Smooth muscle cell (in vitro differentiated cells): ENCODE results near the gene ECD. TPM values are rescaled to one million over a fixed set of nuclear protein-coding genes. Genes with fewer than 3 reads are reported as not detected.

ENCODE experiments used
- DNase-seq: peaks from one replicate; lab custom pipeline; 2025; ENCODE audit not compliant: unreplicated experiment; lab: John Stamatoyannopoulos, UW
- H2AFZ ChIP-seq: fragments of 200-600 bp; sonication (generic); 2 replicates; pipeline ENCODE4 v1.6.0; 2016; ENCODE audit warnings: antibody characterized with exemption, low read depth, mild to moderate bottlenecking
- H3F3A ChIP-seq: fragments of 200-600 bp; sonication (generic); 2 replicates; pipeline ENCODE4 v1.6.0; 2017; ENCODE audit warnings: antibody characterized with exemption, low read depth
- H3K27ac ChIP-seq: fragments of 200-600 bp; sonication (generic); 2 replicates; pipeline ENCODE4 v1.5.1; 2016; ENCODE audit warnings: low read depth, mild to moderate bottlenecking
- H3K27me3 ChIP-seq: fragments of 200-600 bp; sonication (generic); 2 replicates; pipeline ENCODE4 v1.6.1; 2016; ENCODE audit warnings: low read depth, mild to moderate bottlenecking
- H3K36me3 ChIP-seq: fragments of 200-600 bp; sonication (generic); 2 replicates; pipeline ENCODE4 v1.5.1; 2016; ENCODE audit warnings: low read depth
- H3K4me1 ChIP-seq: fragments of 200-600 bp; sonication (generic); 2 replicates; pipeline ENCODE4 v1.5.1; 2016; ENCODE audit warnings: low read depth
- H3K4me2 ChIP-seq: fragments of 200-600 bp; sonication (generic); 2 replicates; pipeline ENCODE4 v1.6.0; 2016; ENCODE audit warnings: mild to moderate bottlenecking
- H3K4me3 ChIP-seq: fragments of 200-600 bp; sonication (generic); 2 replicates; pipeline ENCODE4 v1.5.1; 2016; ENCODE audit warnings: mild to moderate bottlenecking
- H3K79me2 ChIP-seq: fragments of 200-600 bp; sonication (generic); 2 replicates; pipeline ENCODE4 v1.6.0; 2016; ENCODE audit warnings: low read depth, mild to moderate bottlenecking
- H3K9ac ChIP-seq: fragments of 200-600 bp; sonication (generic); 2 replicates; pipeline ENCODE4 v1.6.0; 2016; ENCODE audit warnings: low read depth
- H3K9me3 ChIP-seq: fragments of 200-600 bp; sonication (generic); replicated peaks from 2 replicates; pipeline ENCODE4 v1.5.1; 2016; ENCODE audit warnings: low read depth
- H4K20me1 ChIP-seq: fragments of 200-600 bp; sonication (generic); 2 replicates; pipeline ENCODE4 v1.6.0; 2016; ENCODE audit warnings: low read depth
- CTCF ChIP-seq: fragments of 200-600 bp; sonication (generic); IDR thresholded peaks from 2 replicates; pipeline ENCODE4 v1.5.1; 2017; ENCODE audit warnings: borderline replicate concordance, mild to moderate bottlenecking, antibody characterized with exemption; ENCODE audit not compliant: insufficient read depth, poor library complexity, severe bottlenecking
- WGBS: methylation state at CpG from one replicate; pipeline ENCODE4 v1.1.7; 2016; ENCODE audit warnings: low lambda C conversion rate; 5-methylcytosine and 5-hydroxymethylcytosine counted together
- polyA plus RNA-seq: library from polyadenylated mRNA; unstranded; fragments of >200 nt; fragmentation: Nextera tagmentation; extraction: Ambion mirVana; gene quantifications from 2 replicates; pipeline ENCODE4 v1.2.1, GENCODE V29; 2016
- total RNA-seq: library from RNA; depleted of rRNA; stranded (reverse); fragments of >200 nt; gene quantifications from 2 replicates; pipeline ENCODE4 v1.2.3, GENCODE V29; 2014

ECD gene
- total RNA-seq = 34.0 and 38.2 TPM in 2 replicates
- polyA plus RNA-seq = 28.1 and 36.4 TPM in 2 replicates

DNA sequence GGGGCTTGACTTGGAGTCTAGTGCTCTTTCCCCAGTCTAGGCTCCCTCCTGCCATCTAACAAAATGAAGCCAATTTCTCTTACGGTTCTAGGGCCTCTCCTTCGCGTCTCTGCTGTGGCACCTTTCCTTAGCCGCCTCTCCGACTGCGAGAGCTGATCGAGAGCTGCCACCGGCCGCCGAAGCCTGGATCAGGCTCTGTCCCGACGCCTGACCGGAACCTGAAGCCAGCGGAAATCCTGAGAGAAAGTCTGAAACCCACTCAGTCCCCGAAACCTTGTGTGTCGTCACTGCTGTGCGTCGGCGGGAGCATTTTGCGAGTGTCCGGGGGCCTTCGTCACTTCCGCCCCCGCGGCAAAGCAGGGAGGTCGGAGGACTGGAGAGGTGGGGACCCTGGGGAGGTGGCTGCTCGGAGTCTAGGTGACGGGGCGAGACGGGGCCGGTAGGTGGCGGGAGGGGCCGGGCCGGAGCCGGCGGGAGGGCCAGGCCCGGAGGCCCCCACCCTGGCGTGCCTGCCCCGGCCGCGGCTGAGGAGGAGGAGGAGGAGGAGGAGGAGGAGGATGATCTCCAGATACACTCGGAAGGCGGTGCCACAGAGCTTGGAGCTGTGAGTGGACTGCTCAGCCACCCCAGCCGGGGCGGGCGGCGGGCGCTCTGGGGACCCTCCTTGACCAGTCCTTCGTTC is at the start of gene ECD, which contains the start of gene FAM149B1:
TSS of gene ECD (minus strand) at position 226 of the 682 bp plus-strand sequence. CDS start 4,071 bp downstream, outside the sequence.
TSS of gene FAM149B1 (plus strand) at position 337 of the 682 bp plus-strand sequence. CDS start at position 558, 221 bp downstream.
- H3F3A ChIP-seq = peaks cover 3% of the 10 kb centered on the region
- peak; percentile 82 for DNase-seq
- H3K27ac ChIP-seq = peak within 1 kb of the TSS; percentile 99
- H3K4me2 ChIP-seq = peak within 1 kb of the TSS; percentile 87
- no peaks in the 10 kb centered on the region for H3K9me3 ChIP-seq
- H4K20me1 ChIP-seq = peaks cover 18% of the 10 kb centered on the region
- H3K4me3 ChIP-seq = peak within 1 kb of the TSS; percentile 69
- no peaks in the 10 kb centered on the region for H3K36me3 ChIP-seq
- peaks cover 60% of the 10 kb centered on the region for H3K79me2 ChIP-seq
- TF ChIP-seq CTCF = no peak
- no peaks in the 10 kb centered on the region for H3K27me3 ChIP-seq
- H3K9ac ChIP-seq = peak within 1 kb of the TSS; percentile 99
- H3K4me1 ChIP-seq = no peaks in the 10 kb centered on the region
- peak within 1 kb of the TSS; percentile 77 for H2AFZ ChIP-seq
- 1% methylated on average over 39 of the region's 49 CpGs for WGBS

DNA sequence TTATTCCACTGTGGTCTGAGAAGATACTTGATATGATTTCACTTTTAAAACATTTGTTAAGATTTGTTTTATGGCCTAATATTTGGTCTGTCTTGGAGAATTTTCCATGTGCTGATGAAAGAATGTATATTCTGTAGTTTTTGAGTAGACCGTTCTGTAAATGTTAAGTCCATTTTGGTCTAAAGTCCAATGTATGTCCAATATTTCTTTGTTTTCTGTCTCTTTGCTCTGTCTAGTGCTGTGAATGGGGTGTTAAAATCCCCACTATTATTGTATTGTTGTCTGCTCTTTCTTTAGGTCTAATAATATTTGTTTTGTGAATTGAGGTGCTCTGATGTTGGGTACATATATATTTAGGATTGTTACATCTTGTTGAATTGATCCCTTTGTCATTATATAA is 47.9 kb upstream of the ECD start:
- no peaks in the 10 kb centered on the region for H3K27me3 ChIP-seq
- no peaks in the 10 kb centered on the region for H3F3A ChIP-seq
- no peak for DNase-seq
- no peaks in the 10 kb centered on the region for H3K79me2 ChIP-seq
- no peak for TF ChIP-seq CTCF
- no peak overlapping the region for H3K4me3 ChIP-seq
- H3K9ac ChIP-seq = no peak overlapping the region
- H3K27ac ChIP-seq = no peak overlapping the region
- H3K9me3 ChIP-seq = no peaks in the 10 kb centered on the region
- 100% methylated on average over 1 of the region's 1 CpG for WGBS
- no peaks in the 10 kb centered on the region for H4K20me1 ChIP-seq
- peaks cover 6% of the 10 kb centered on the region for H3K36me3 ChIP-seq
- no peaks in the 10 kb centered on the region for H3K4me1 ChIP-seq
- H3K4me2 ChIP-seq = no peak overlapping the region
- no peak overlapping the region for H2AFZ ChIP-seq

- no peak overlapping the region for H3K4me2 ChIP-seq
- H3K4me3 ChIP-seq = no peak overlapping the region
- no peak overlapping the region for H3K9ac ChIP-seq
- no peak overlapping the region for H3K27ac ChIP-seq
- no peaks in the 10 kb centered on the region for H3K79me2 ChIP-seq
- no peaks in the 10 kb centered on the region for H3K9me3 ChIP-seq
- TF ChIP-seq CTCF = no peak
- H3F3A ChIP-seq = no peaks in the 10 kb centered on the region
- 97% methylated on average over 4 of the region's 4 CpGs for WGBS
- H4K20me1 ChIP-seq = no peaks in the 10 kb centered on the region
- no peak overlapping the region for H2AFZ ChIP-seq
- H3K36me3 ChIP-seq = peaks cover 3% of the 10 kb centered on the region
- no peaks in the 10 kb centered on the region for H3K4me1 ChIP-seq
- DNase-seq = no peak
- no peaks in the 10 kb centered on the region for H3K27me3 ChIP-seq
Observed at GRCh38 chr10:73211106-73211811, 43.5 kb upstream of the ECD start.
